Measurements from ENCODE around the gene HECTD4.
"Not testable (repeated sequence)": the region's sequence is repeated elsewhere in the genome, so short reads cannot be mapped to it uniquely, and the experiment has no call there.

Gene HECTD4

DNA sequence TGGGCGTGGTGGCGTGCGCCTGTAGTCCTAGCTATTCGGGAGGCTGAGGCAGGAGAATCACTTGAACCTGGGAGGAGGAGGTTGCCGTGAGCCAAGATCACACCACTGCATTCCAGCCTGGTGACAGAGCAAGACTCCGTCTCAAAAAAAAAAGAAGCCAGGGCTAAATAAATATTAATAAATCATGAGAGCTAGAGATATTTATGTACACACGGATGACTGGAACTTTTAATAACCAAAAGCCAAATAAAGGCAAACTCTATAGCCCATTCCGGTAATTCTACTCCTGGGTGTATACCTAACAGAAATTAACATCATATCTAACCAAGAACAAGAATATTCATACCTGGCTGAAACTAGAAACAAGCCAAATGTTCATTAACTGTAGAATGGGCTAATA, 264.5 kb downstream of the HECTD4 start:
- Mint-ChIP-seq H3K27ac (no peak overlapping the region), H3K4me1 (peaks cover 27% of the 10 kb centered on the region), H3K9me3 (no peaks in the 10 kb centered on the region), H3K36me3 (ENCODE audit: low read depth) (no peaks in the 10 kb centered on the region), H3K27me3 (ENCODE audit: low read depth, poor library complexity) (peaks cover 14% of the 10 kb centered on the region), H3K4me3 (no peak overlapping the region)
- TF ChIP-seq, protein P1, sequence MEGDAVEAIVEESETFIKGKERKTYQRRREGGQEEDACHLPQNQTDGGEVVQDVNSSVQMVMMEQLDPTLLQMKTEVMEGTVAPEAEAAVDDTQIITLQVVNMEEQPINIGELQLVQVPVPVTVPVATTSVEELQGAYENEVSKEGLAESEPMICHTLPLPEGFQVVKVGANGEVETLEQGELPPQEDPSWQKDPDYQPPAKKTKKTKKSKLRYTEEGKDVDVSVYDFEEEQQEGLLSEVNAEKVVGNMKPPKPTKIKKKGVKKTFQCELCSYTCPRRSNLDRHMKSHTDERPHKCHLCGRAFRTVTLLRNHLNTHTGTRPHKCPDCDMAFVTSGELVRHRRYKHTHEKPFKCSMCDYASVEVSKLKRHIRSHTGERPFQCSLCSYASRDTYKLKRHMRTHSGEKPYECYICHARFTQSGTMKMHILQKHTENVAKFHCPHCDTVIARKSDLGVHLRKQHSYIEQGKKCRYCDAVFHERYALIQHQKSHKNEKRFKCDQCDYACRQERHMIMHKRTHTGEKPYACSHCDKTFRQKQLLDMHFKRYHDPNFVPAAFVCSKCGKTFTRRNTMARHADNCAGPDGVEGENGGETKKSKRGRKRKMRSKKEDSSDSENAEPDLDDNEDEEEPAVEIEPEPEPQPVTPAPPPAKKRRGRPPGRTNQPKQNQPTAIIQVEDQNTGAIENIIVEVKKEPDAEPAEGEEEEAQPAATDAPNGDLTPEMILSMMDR (IDR thresholded peaks at IDR 0.05): no peak
- DNase-seq: no peak

DNA sequence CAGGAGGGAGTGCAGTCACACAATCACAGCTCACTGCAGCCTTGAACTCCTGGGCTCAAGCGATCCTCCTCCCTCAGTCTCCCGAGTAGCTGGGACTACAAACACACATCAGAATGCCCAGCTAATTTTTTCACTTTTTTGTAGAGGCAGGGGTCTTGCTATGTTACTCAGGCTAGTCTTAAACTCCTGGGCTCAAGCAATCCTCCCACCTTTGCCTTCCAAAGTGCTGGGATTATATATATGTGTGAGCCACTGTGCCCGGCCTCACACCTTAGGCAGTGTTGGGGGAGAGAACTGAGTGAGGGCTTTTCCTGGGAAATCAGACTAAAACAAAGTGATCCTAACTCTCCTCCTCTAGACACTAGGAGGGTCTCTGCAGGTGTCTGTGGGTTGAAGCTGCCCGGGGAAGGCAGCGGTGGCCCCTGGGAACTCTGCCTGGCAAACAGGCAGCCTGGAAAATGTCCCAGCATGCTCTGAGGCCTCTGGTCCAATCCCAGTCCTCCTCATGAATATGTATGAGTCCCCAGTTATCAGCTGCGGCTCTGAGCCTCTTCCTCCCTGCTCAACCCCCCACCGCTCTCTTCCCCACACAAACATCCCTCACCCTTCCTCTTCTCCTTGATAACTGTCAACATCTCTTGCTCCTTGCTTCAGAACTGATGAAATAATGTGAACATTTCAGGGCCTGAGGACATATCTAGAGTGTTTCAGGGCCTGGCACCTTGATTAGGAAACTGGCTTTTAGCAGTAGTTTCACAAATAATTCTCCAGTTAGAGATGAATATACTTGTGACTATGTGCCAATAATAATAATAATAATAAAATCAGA, 265.8 kb downstream of the HECTD4 start:
- DNase-seq: peak; percentile 61
- TF ChIP-seq, protein P1 (IDR thresholded peaks at IDR 0.05): no peak
- no peaks in the 10 kb centered on the region for H3K36me3 Mint-ChIP-seq (ENCODE audit: low read depth)

DNA sequence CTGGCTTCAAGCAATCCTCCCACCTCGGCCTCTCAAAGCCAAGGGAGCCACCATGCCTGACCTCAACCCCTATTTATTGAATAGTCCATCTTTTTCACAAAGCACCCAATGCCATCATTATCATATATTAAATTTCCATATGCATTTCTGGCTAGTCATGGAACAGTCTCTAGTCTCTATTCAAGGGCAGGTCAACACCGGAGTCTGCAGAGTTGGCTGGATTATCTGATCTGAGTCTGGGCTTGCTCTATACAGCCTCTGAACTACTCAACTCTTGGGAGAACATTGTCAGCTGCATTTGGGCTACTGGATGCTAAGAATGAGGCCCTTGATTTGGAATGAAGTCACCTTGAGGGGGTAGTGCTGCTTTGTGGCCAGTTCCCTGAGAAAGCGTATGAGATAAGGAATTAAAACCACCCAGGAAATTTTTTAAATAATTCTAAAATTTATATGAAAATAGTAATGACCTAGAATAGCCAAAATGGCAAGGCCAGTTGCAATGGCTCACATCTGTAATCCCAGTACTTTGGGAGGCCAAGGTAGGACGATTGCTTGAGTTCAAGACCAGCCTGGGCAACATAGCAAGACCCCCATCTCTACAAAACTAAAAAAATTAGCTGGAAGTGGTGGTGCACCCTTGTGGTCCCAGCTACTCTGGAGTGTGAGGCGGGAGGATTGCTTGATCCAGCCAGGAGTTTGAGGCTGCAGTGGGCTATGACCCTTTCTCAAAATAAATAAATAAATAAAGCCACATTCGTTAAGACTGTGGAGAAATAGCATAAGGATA, 266.8 kb downstream of the HECTD4 start:
- no peak overlapping the region for H3K27ac Mint-ChIP-seq
- TF ChIP-seq, protein P1 (IDR thresholded peaks at IDR 0.05): no peak
- no peak overlapping the region for H3K4me3 Mint-ChIP-seq
- no peaks in the 10 kb centered on the region for H3K36me3 Mint-ChIP-seq (ENCODE audit: low read depth)
- DNase-seq: no peak
- H3K9me3 Mint-ChIP-seq: no peaks in the 10 kb centered on the region
- H3K4me1 Mint-ChIP-seq: peaks cover 27% of the 10 kb centered on the region
- peaks cover 6% of the 10 kb centered on the region for H3K27me3 Mint-ChIP-seq (ENCODE audit: low read depth, poor library complexity)

More for the DNA sequence above, 265.8 kb downstream of the HECTD4 start:
- no peaks in the 10 kb centered on the region for H3K9me3 Mint-ChIP-seq
- H3K27me3 Mint-ChIP-seq (ENCODE audit: low read depth, poor library complexity): peaks cover 7% of the 10 kb centered on the region
- peak overlapping the region; percentile 8 for H3K27ac Mint-ChIP-seq
- H3K4me3 Mint-ChIP-seq: peak overlapping the region; percentile 54
- peaks cover 26% of the 10 kb centered on the region for H3K4me1 Mint-ChIP-seq

DNA sequence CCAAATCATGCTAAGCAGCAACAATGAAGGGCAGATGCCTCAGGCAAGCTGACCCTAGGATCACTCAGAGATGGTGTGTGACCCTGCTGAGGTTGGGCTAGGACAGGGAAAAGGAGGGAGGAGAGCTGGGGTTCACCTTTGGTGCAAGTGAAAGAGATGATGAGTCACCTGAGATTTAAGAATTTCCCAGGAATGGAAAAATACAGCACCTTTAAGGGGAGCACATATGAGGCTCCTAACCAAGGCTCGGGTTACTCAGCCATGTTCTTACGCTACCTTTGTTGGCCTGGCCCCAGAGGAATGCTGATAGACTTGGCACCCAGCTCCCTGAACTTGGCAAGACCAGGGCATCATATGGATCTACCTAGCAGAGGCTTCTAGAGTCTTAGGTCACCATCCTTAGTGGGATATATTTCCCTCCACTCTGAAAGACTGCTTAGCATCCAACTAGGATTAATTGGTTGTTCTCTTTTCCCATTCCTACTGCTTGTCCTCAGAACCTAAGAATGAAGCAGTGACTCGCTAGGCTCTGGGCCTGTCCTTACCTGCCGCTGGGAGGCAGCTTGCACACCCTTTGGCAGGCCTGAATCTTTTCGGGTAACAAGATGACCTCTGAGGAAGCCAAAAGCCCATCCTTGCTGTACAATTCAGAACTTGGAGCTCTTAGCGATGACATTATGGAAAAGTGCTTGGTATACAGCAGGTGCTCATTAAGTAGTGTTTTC, 269.7 kb downstream of the HECTD4 start:
- Mint-ChIP-seq H3K27me3 (ENCODE audit: low read depth, poor library complexity) (no peaks in the 10 kb centered on the region), H3K4me1 (peaks cover 46% of the 10 kb centered on the region), H3K36me3 (ENCODE audit: low read depth) (no peaks in the 10 kb centered on the region), H3K4me3 (no peak overlapping the region), H3K27ac (peak overlapping the region; percentile 20), H3K9me3 (no peaks in the 10 kb centered on the region)
- DNase-seq: no peak
- TF ChIP-seq, protein P1 (IDR thresholded peaks at IDR 0.05): no peak

DNA sequence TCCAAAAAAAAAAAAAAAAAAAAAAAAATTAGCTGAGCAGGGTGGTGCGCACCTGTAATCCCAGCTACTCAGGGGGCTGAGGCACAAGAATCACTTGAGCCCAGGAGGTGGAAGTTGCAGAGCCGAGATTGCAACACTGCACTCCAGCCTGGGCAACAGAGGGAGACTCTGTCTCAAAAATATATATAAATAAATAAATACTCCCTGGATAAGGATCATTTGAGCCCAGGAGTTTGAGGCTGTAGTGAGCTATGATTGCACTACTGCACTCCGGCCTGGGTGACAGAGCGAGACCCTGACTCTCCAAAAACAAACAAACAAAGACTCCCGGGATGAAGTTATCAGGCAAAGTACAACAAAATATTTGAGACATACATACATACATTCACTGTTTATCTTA, 270.3 kb downstream of the HECTD4 start:
- H3K4me3 Mint-ChIP-seq: no peak overlapping the region
- no peak for DNase-seq

DNA sequence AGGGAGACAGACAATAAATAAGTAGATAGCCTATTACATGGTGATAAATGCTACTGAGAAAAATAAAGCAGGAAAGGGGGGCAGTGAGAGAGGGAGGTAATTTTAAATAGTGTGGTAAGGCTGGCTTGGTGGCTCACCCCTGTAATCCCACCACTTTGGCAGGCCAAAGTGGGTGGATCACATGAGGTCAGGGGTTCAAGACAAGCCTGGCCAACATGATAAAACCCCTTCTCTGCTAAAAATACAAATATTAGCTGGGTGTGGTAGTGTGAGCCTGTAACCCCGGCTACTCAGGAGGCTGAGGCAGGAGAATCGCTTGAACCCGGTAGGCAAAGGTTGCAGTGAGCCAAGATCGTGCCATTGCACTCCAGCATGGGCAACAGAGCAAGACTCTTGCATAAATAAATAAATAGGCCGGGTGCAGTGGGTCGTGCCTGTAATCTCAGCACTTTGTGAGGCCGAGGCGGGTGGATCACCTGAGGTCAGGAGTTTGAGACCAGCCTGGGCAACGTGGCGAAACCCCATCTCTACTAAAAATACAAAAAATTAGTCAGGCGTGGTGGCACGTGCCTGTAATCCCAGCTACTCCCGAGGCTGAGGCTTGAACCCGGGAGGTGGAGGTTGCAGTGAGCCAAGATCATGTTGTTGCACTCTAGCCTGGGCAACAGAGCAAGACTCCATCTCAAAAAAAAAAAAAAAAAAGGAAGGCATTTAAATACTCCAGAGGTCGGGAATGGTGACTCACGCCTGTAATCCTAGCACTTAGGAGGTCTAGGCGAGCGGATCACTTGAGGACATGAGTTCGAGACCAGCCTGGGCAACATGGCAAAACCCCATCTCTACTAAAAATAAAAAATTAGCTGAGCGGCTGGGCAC, 271.2 kb downstream of the HECTD4 start:
- not testable (repeated sequence) for H3K9me3 Mint-ChIP-seq; H3K36me3 Mint-ChIP-seq (ENCODE audit: low read depth); H3K27me3 Mint-ChIP-seq (ENCODE audit: low read depth, poor library complexity); DNase-seq
- peak overlapping the region; percentile 30 for H3K27ac Mint-ChIP-seq
- H3K4me3 Mint-ChIP-seq: peak overlapping the region; percentile 14
- H3K4me1 Mint-ChIP-seq: peaks cover 49% of the 10 kb centered on the region

More for the DNA sequence above, 270.3 kb downstream of the HECTD4 start:
- H3K36me3 Mint-ChIP-seq (ENCODE audit: low read depth): no peaks in the 10 kb centered on the region
- H3K4me1 Mint-ChIP-seq: peaks cover 49% of the 10 kb centered on the region
- H3K27ac Mint-ChIP-seq: no peak overlapping the region
- TF ChIP-seq, protein P1 (IDR thresholded peaks at IDR 0.05): no peak
- H3K9me3 Mint-ChIP-seq: no peaks in the 10 kb centered on the region
- H3K27me3 Mint-ChIP-seq (ENCODE audit: low read depth, poor library complexity): no peaks in the 10 kb centered on the region
